Measurements from ENCODE around the gene FBN1.

Gene FBN1

DNA sequence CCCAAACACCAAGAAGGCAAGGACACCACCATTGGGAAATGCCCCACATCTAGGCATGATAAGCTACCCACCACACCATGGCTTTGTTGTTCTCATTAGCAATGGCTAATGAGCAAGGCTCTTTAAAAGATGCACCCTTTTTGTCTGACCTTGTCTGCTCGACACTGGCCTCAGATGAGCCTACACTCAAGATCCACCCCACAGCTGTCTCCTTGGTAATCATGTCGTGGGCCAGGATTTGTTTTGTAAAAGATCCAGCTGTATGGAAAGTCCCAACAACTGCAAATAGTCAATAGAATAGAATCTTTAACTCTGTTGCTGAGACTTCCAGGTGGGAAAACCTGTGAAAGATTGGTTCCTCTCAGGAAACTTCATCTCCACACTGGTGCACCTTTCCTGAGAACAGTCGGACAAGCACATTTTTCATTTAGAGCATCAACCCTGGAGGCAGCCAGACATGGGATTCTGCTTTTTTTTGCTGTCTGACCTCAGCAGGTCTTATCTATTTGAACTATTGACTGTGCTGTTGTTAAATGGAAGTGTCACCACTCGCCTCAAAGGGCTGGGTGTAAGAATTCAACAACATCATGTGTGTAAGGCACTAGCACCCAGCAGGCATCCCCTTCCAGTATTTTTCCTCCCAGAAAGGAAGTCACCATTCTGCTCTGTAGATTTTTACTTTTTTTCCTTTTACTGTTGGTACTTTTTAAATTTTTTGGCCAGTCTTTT, 278.8 kb downstream of the FBN1 start:
- DNase-seq (ENCODE audit: low read depth), result no peak

DNA sequence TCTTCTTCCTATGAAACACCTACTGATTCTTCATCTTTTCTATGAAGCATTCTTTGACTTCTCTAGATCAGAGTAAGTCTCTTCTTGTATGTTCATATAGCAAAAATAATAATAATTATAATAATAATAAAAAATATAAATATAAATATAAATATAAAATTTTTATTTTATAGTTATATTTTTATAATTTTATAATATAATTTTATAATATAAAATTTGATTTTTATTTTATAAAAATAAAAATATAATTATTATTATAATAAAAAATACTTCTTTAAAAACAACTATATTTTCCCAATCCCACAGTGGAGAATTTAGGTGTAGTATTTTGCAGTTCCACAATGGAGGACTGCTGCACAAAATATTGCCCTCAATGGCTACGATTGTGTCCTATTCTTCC, 279.9 kb downstream of the FBN1 start:
- DNase-seq (ENCODE audit: low read depth), result no peak

DNA sequence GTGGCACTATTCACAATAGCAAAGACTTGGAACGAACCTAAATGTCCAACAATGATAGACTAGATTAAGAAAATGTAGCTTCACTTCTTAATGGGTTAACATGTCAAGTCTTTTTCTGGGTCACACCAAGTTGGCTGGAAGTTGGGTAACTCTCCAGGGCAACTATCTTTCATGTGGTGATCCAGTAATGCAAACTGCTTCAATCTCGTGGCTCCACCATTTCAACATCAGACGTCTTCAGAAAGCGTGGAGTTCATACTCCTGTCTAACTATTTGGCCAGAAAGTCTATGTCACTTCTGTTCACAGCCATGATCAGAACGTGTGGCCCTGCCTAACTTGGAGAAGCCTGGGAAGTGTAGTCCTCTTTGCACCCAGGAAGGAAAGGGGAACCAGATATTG, 282.0 kb downstream of the FBN1 start:
- peak; percentile 11 for DNase-seq (ENCODE audit: low read depth)

DNA sequence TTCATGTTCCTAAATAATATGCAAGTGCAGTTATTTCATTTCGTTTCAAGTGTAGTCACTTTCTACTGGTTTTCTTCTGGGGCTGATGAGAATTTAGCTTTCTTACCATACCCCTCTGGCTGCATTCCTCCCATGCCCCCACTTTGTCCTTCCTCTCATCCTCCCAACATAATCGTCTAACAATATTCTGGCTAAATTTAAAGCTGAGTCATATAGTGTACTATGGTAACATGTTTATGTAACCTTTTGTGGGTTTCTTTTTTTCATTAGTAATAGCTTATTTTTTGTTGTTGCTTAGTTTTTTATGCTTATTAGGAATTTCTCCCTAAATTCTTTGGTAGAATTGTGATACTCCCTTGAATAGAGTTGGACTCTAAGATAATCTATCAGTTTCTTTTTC, 283.8 kb downstream of the FBN1 start:
- no peak for DNase-seq (ENCODE audit: low read depth)

DNA sequence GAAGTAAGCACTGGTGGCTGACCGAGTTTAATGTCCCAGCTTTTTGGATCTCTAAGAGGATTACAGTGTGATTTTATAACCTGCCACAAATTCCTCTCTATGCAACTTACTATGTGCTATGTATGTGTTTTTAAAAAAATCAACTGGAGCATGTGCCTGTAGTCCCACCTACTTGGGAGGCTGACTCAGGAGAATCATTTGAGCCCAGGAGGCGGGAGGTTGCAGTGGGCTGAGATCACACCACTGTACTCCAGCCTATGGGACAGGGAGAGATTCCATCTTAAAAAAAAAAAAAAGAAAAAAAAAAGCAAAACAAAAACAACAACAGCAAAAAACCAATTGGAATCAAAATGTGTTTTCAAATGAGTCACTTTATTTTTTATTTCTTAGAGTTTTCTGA, 284.7 kb downstream of the FBN1 start:
- DNase-seq (ENCODE audit: low read depth), result peak; percentile 46
